GM23338 (cell line): Measurements from ENCODE around the gene CYP26C1. TPM values are rescaled to one million over a fixed set of nuclear protein-coding genes. Genes with fewer than 3 reads are reported as not detected.

Source experiments
- ATAC-seq: fragments of 200-7000 bp; cut with Tn5 transposase; 3 replicates; pipeline ENCODE4 v1.9.1; 2020
- DNase-seq: peaks from one replicate; pipeline ENCODE4 v3.0.0-alpha.2; 2015; ENCODE audit warnings: low spot score
- H2AFZ ChIP-seq: fragments of 200-600 bp; sonication (generic); 2 replicates; pipeline ENCODE4 v1.8.0; 2016; ENCODE audit warnings: antibody characterized with exemption, mild to moderate bottlenecking, moderate library complexity
- H3F3A ChIP-seq: fragments of 200-600 bp; sonication (generic); replicated peaks from 2 replicates; pipeline ENCODE4 v1.8.0; 2017; ENCODE audit warnings: antibody characterized with exemption, mixed run types, low read depth
- H3K27ac ChIP-seq: fragments of 200-600 bp; sonication (generic); 2 replicates; pipeline ENCODE4 v1.6.1; 2016; ENCODE audit warnings: low read depth
- H3K27me3 ChIP-seq: fragments of 200-600 bp; sonication (generic); 2 replicates; pipeline ENCODE4 v1.8.0; 2016; ENCODE audit warnings: mild to moderate bottlenecking, mixed run types, moderate library complexity; ENCODE audit not compliant: insufficient read depth
- H3K36me3 ChIP-seq: fragments of 200-600 bp; sonication (generic); 2 replicates; pipeline ENCODE4 v1.8.0; 2016; ENCODE audit warnings: mild to moderate bottlenecking; ENCODE audit not compliant: insufficient read depth
- H3K4me1 ChIP-seq: fragments of 200-600 bp; sonication (generic); 2 replicates; pipeline ENCODE4 v1.8.0; 2016; ENCODE audit warnings: mild to moderate bottlenecking, moderate library complexity; ENCODE audit not compliant: insufficient read depth
- H3K4me2 ChIP-seq: fragments of 200-600 bp; sonication (generic); 2 replicates; pipeline ENCODE4 v1.7.1; 2017; ENCODE audit warnings: mixed run types
- H3K4me3 ChIP-seq: fragments of 200-600 bp; sonication (generic); 2 replicates; pipeline ENCODE4 v1.6.1; 2016; ENCODE audit warnings: mixed run types
- H3K79me2 ChIP-seq: fragments of 200-600 bp; sonication (generic); replicated peaks from 2 replicates; pipeline ENCODE4 v1.8.0; 2017; ENCODE audit warnings: mild to moderate bottlenecking; ENCODE audit not compliant: insufficient read depth
- H3K9me2 ChIP-seq: fragments of 200-600 bp; sonication (generic); 2 replicates; pipeline ENCODE4 v1.8.0; 2017; ENCODE audit not compliant: insufficient read depth
- H4K20me1 ChIP-seq: fragments of 200-600 bp; sonication (generic); replicated peaks from 2 replicates; pipeline ENCODE4 v1.8.0; 2017; ENCODE audit warnings: mild to moderate bottlenecking; ENCODE audit not compliant: insufficient read depth
- H3K27ac Mint-ChIP-seq: 2 replicates; pipeline ENCODE4 v1.8.0; 2020; ENCODE audit warnings: inconsistent platforms, mild to moderate bottlenecking, moderate library complexity, mixed read lengths
- H3K27me3 Mint-ChIP-seq: 3 replicates; pipeline ENCODE4 v1.8.0; 2022; ENCODE audit warnings: low read depth, mild to moderate bottlenecking, moderate library complexity, mixed read lengths, inconsistent platforms; ENCODE audit not compliant: insufficient read depth, poor library complexity
- H3K36me3 Mint-ChIP-seq: 3 replicates; pipeline ENCODE4 v1.8.0; 2021; ENCODE audit warnings: low read depth, mild to moderate bottlenecking, inconsistent platforms, moderate library complexity, mixed read lengths
- H3K4me1 Mint-ChIP-seq: 3 replicates; pipeline ENCODE4 v1.8.0; 2020; ENCODE audit warnings: mild to moderate bottlenecking, inconsistent platforms, mixed read lengths
- H3K4me3 Mint-ChIP-seq: 3 replicates; pipeline ENCODE4 v1.8.0; 2021; ENCODE audit warnings: moderate library complexity, mild to moderate bottlenecking, inconsistent platforms, mixed read lengths
- H3K9me3 Mint-ChIP-seq: 3 replicates; pipeline ENCODE4 v1.8.0; 2020; ENCODE audit warnings: moderate library complexity, mild to moderate bottlenecking, inconsistent platforms, mixed read lengths
- CREB1 ChIP-seq: fragments of 250-450 bp; sonication (Bioruptor Pico); IDR thresholded peaks from 2 replicates; pipeline ENCODE4 v1.5.0; 2020; ENCODE audit warnings: low read depth, mild to moderate bottlenecking, moderate library complexity
- EZH2 ChIP-seq: fragments of 200-600 bp; sonication (generic); IDR thresholded peaks from one replicate; pipeline ENCODE4 v1.8.0; 2017; ENCODE audit warnings: antibody characterized with exemption, mild to moderate bottlenecking, low read depth; ENCODE audit not compliant: unreplicated experiment
- EZH2phosphoT487 ChIP-seq: fragments of 200-600 bp; sonication (generic); IDR thresholded peaks from one replicate; pipeline ENCODE4 v1.8.1; 2018; ENCODE audit warnings: antibody characterized with exemption; ENCODE audit not compliant: unreplicated experiment
- JUNB ChIP-seq: IDR thresholded peaks from one replicate; pipeline ENCODE4 v1.6.1; 2016; ENCODE audit warnings: antibody characterized with exemption; ENCODE audit not compliant: unreplicated experiment
- POLR2AphosphoS5 ChIP-seq: IDR thresholded peaks from 2 replicates; pipeline ENCODE4 v1.6.1; 2016; ENCODE audit warnings: antibody characterized with exemption, low read depth
- STAT1 ChIP-seq: IDR thresholded peaks from one replicate; pipeline ENCODE4 v1.6.1; 2016; ENCODE audit warnings: antibody characterized with exemption; ENCODE audit not compliant: unreplicated experiment
- ZNF114 ChIP-seq: fragments of 250-450 bp; sonication (Bioruptor Pico); IDR thresholded peaks from 2 replicates; pipeline ENCODE4 v1.5.0; 2020; ENCODE audit warnings: mild to moderate bottlenecking, moderate library complexity
- polyA plus RNA-seq: library from polyadenylated mRNA; unstranded; fragments of >200 nt; fragmentation: Nextera tagmentation; extraction: Ambion mirVana; gene quantifications from 2 replicates; pipeline ENCODE4 v1.2.1, GENCODE V29; 2016
- total RNA-seq: library from RNA; depleted of rRNA; stranded (reverse); fragments of >200 nt; shearing (Covaris generic); gene quantifications from 2 replicates; pipeline ENCODE4 v1.2.3, GENCODE V29; 2014
- TF ChIP-seq, protein P1 (sequence below), 2 experiments: fragments of 200-600 bp in 1 of 2; sonication (generic) in 1 of 2; conservative IDR thresholded peaks; 2 replicates each; pipeline versions ENCODE4 v1.5.1 to v1.6.1; 2016 to 2017; ENCODE audit warnings: antibody characterized with exemption in 2 of 2, low read depth in 2 of 2, mild to moderate bottlenecking in 2 of 2, moderate library complexity in 1 of 2

CYP26C1 gene
- total and polyA plus RNA-seq, 2 experiments from 2014 or later: 0.24 TPM; not detected in 1

DNA sequence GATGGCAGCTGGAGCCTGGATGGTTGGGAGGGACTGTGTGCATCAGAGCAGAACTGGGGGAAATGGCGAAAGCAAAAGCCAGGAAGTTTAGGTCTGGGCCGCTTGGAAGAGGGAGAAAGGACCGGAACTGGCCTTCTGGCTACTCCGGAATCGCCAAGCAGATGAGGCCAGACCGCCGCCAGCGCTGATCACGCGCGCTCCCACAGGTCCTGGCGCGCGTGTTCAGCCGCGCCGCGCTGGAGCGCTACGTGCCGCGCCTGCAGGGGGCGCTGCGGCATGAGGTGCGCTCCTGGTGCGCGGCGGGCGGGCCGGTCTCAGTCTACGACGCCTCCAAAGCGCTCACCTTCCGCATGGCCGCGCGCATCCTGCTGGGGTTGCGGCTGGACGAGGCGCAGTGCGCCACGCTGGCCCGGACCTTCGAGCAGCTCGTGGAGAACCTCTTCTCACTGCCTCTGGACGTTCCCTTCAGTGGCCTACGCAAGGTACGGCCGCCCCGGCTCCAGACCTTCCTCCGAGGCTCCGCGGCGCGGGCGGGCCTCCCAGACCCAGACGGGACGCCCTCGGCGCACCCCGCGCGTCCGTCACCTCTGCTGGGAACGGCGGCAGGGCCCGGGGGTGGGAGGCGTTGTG lies 2.0 kb downstream of the CYP26C1 start:
- DNase-seq: peak; percentile 85
- peak overlapping the region; percentile 67 for H3K4me3 Mint-ChIP-seq

DNA sequence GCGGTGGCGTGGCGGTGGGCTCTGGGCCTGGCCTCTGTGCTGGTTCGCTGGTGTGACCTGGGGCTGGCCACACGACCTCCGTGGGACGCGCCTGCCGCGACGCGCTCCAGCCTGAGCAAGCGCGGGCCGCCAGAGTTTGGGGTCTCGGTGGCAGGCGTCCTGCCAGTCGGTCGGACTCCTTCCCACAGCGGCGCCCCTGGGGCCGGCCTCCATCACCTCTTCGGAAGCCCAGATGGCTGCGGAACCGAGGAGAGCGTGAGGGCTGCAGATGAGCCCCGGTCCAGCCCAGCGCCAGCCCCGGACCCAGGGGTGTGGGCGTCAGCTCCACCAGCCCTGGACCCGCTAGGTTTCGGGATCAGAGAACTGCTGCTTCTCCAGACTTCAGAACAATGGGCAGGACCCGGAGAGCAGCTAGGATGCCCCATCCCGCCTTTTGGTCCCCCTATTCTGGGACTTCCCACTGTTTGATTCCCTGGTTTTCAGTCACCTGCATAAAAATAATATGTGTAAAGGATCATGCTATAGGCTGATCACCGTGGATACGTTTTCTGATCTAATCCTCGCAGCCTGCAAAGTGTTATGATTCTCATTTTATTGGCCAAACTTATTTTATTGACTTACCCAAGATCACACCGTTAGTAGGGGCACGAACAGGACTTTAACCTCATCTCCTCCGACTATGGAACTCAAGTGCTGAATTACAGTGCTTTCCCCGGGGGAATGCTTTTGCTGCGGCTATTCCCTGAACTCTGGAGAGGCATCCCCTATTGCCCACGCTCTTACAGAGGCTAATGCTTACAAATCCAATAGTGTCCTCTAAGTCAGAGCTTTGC lies 2.8 kb downstream of the CYP26C1 start:
- Histone ChIP-seq H3K9me2 (no peaks in the 10 kb centered on the region), H3K4me3 (peak overlapping the region; percentile 63), H3F3A (peaks cover 27% of the 10 kb centered on the region), H3K4me1 (peaks cover 38% of the 10 kb centered on the region), H4K20me1 (peaks cover 12% of the 10 kb centered on the region), H2AFZ (peak overlapping the region; percentile 84), H3K36me3 (no peaks in the 10 kb centered on the region), H3K27me3 (peaks cover 100% of the 10 kb centered on the region), H3K79me2 (no peaks in the 10 kb centered on the region), H3K27ac (no peak overlapping the region), H3K4me2 (peak overlapping the region; percentile 89)
- H3K27ac Mint-ChIP-seq: no peak overlapping the region
- H3K36me3 Mint-ChIP-seq: no peaks in the 10 kb centered on the region; the same call in 2 of the 3 replicates
- peaks cover 43% of the 10 kb centered on the region for H3K4me1 Mint-ChIP-seq
- no peaks in the 10 kb centered on the region; the same call in 2 of the 3 replicates for H3K9me3 Mint-ChIP-seq
- peak overlapping the region; percentile 54 for H3K4me3 Mint-ChIP-seq
- no peak; the same call in 2 of the 3 replicates for ATAC-seq
- DNase-seq: no peak
- H3K27me3 Mint-ChIP-seq: peaks cover 97% of the 10 kb centered on the region
- TF ChIP-seq ZNF114 (no peak), EZH2phosphoT487 (peak; percentile 32), STAT1 (no peak), EZH2 (peak; percentile 97)
- TF ChIP-seq, protein P1, sequence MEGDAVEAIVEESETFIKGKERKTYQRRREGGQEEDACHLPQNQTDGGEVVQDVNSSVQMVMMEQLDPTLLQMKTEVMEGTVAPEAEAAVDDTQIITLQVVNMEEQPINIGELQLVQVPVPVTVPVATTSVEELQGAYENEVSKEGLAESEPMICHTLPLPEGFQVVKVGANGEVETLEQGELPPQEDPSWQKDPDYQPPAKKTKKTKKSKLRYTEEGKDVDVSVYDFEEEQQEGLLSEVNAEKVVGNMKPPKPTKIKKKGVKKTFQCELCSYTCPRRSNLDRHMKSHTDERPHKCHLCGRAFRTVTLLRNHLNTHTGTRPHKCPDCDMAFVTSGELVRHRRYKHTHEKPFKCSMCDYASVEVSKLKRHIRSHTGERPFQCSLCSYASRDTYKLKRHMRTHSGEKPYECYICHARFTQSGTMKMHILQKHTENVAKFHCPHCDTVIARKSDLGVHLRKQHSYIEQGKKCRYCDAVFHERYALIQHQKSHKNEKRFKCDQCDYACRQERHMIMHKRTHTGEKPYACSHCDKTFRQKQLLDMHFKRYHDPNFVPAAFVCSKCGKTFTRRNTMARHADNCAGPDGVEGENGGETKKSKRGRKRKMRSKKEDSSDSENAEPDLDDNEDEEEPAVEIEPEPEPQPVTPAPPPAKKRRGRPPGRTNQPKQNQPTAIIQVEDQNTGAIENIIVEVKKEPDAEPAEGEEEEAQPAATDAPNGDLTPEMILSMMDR (conservative IDR thresholded peaks at IDR 0.05; ENCODE audit: low read depth in 2 of 2): no peak

More for the DNA sequence above, 2.0 kb downstream of the CYP26C1 start:
- Histone ChIP-seq H3K27me3 (peaks cover 100% of the 10 kb centered on the region), H3K4me2 (peak overlapping the region; percentile 89), H2AFZ (peak overlapping the region; percentile 84), H4K20me1 (peaks cover 12% of the 10 kb centered on the region), H3K36me3 (no peaks in the 10 kb centered on the region), H3K27ac (no peak overlapping the region), H3F3A (peaks cover 27% of the 10 kb centered on the region), H3K4me3 (peak overlapping the region; percentile 63), H3K79me2 (no peaks in the 10 kb centered on the region), H3K9me2 (no peaks in the 10 kb centered on the region), H3K4me1 (peaks cover 38% of the 10 kb centered on the region)
- Mint-ChIP-seq H3K4me1 (peaks cover 36% of the 10 kb centered on the region), H3K9me3 (no peaks in the 10 kb centered on the region; the same call in 2 of the 3 replicates), H3K36me3 (no peaks in the 10 kb centered on the region; the same call in 2 of the 3 replicates), H3K27ac (no peak overlapping the region), H3K27me3 (peaks cover 91% of the 10 kb centered on the region)
- TF ChIP-seq POLR2AphosphoS5: no peak
- peak; percentile 46 for TF ChIP-seq EZH2
- TF ChIP-seq, protein P1 (conservative IDR thresholded peaks at IDR 0.05; ENCODE audit: low read depth in 2 of 2): peak; percentile 67 to 76
- TF ChIP-seq JUNB: no peak
- TF ChIP-seq EZH2phosphoT487: peak; percentile 93
- peak; percentile 60; the same call in 1 of the 2 replicates for TF ChIP-seq CREB1 (CRISPR knock-in tag)
- no peak for TF ChIP-seq STAT1
- ATAC-seq: peak; percentile 42
